Measurements from ENCODE around the gene ARID4B. TPM values are rescaled to one million over a fixed set of nuclear protein-coding genes. Genes with fewer than 3 reads are reported as not detected.

The ARID4B gene
- total and polyA plus RNA-seq, 7 donors: 8.1 to 41.7 (median 30.1) TPM

GRCh38 chr1:235357485-235358373 is 29.8 kb upstream of the ARID4B start:
- WGBS, 2 donors: 28 to 66% methylated on average over 11 of the region's 11 CpGs
- intact Hi-C loops (cut with DNase I): no loop called here
- H3K4me1 ChIP-seq: no peaks in the 10 kb centered on the region
- DNase-seq: no peak
- H3K27me3 ChIP-seq: no peaks in the 10 kb centered on the region
- no peak overlapping the region for H3K4me3 ChIP-seq
- no peak for TF ChIP-seq POLR2A (IDR thresholded peaks at IDR 0.05)
- TF ChIP-seq, protein P1, sequence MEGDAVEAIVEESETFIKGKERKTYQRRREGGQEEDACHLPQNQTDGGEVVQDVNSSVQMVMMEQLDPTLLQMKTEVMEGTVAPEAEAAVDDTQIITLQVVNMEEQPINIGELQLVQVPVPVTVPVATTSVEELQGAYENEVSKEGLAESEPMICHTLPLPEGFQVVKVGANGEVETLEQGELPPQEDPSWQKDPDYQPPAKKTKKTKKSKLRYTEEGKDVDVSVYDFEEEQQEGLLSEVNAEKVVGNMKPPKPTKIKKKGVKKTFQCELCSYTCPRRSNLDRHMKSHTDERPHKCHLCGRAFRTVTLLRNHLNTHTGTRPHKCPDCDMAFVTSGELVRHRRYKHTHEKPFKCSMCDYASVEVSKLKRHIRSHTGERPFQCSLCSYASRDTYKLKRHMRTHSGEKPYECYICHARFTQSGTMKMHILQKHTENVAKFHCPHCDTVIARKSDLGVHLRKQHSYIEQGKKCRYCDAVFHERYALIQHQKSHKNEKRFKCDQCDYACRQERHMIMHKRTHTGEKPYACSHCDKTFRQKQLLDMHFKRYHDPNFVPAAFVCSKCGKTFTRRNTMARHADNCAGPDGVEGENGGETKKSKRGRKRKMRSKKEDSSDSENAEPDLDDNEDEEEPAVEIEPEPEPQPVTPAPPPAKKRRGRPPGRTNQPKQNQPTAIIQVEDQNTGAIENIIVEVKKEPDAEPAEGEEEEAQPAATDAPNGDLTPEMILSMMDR (IDR thresholded peaks at IDR 0.05): no peak
- no peaks in the 10 kb centered on the region for H3K36me3 ChIP-seq
- H3K27ac ChIP-seq: no peak overlapping the region
- no peaks in the 10 kb centered on the region for H3K9me3 ChIP-seq

DNA sequence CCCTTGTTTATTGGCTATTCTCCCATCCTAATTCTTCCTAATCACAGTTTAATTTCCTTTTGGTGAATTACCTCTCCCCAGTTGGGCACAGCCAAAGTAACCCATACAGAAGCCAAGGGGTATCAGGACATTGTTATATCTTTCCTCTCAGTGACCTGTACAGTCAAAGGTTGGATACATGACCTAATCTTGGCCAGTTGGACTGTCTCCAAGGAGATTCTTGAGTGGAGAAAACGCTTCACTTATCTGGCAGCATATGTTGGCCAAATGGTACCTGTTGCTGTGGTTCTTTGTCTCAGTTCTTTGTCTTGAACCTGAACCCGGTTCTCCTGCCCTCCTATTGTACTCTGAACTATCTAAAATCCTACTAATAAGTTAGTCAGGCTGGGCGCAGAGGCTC is 23.9 kb upstream of the ARID4B start:
- DNase-seq: no peak
- intact Hi-C loops (cut with DNase I): no loop called here
- Histone ChIP-seq H3K27ac (no peak overlapping the region), H3K4me1 (no peaks in the 10 kb centered on the region), H3K36me3 (no peaks in the 10 kb centered on the region), H3K4me3 (no peak overlapping the region), H3K9me3 (no peaks in the 10 kb centered on the region), H3K27me3 (no peaks in the 10 kb centered on the region)
- TF ChIP-seq, protein P1 (IDR thresholded peaks at IDR 0.05): no peak
- TF ChIP-seq EP300 (IDR thresholded peaks at IDR 0.05): no peak
- no peak for TF ChIP-seq POLR2AphosphoS5 (IDR thresholded peaks at IDR 0.05)
- no peak for TF ChIP-seq POLR2A (IDR thresholded peaks at IDR 0.05)
- WGBS, 2 donors: 71 to 76% methylated on average over 3 of the region's 3 CpGs

DNA sequence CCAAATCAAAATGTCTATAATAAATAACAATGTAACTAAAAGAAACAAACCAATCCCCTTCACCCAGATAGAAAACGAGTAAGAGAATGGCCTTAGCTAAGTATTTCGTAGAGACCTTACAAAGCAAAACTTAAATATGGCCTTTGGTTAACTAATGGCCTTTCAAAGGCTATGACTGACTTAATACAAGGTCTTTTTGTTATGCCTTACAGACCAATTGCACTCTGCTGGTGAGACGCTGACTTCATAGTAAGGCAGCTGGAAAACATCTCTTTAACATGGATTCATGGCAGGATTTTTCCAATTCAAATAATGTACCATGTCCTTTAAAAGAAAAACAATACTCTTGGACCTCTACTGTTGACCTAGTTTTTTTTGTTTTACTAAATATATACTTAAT is 23.5 kb upstream of the ARID4B start:
- 91 to 92% methylated on average over 3 of the region's 3 CpGs for WGBS, 2 donors
- Histone ChIP-seq H3K9me3 (no peaks in the 10 kb centered on the region), H3K4me3 (no peak overlapping the region), H3K27me3 (no peaks in the 10 kb centered on the region), H3K36me3 (peaks cover 0 to 4% (median 0%) of the 10 kb centered on the region in 4 donors), H3K27ac (no peak overlapping the region), H3K4me1 (no peaks in the 10 kb centered on the region)
- no peak for DNase-seq
- intact Hi-C loops (cut with DNase I): no loop called here
- TF ChIP-seq POLR2A (IDR thresholded peaks at IDR 0.05) (no peak), EP300 (IDR thresholded peaks at IDR 0.05) (no peak), POLR2AphosphoS5 (IDR thresholded peaks at IDR 0.05) (no peak)
- TF ChIP-seq, protein P1 (IDR thresholded peaks at IDR 0.05): no peak

GRCh38 chr1:235343726-235344125 is 15.7 kb upstream of the ARID4B start:
- Histone ChIP-seq H3K4me3 (no peak overlapping the region), H3K4me1 (no peaks in the 10 kb centered on the region), H3K27ac (no peak overlapping the region), H3K9me3 (no peaks in the 10 kb centered on the region), H3K27me3 (no peaks in the 10 kb centered on the region), H3K36me3 (peaks cover 0 to 47% (median 12%) of the 10 kb centered on the region in 4 donors)
- intact Hi-C loops (cut with DNase I): no loop called here
- TF ChIP-seq EP300 (IDR thresholded peaks at IDR 0.05) (no peak), POLR2A (IDR thresholded peaks at IDR 0.05) (no peak), POLR2AphosphoS5 (IDR thresholded peaks at IDR 0.05) (no peak)
- TF ChIP-seq, protein P1 (IDR thresholded peaks at IDR 0.05): no peak
- WGBS, 2 donors: 93 to 95% methylated on average over 5 of the region's 5 CpGs
- no peak for DNase-seq

All from sigmoid colon (tissue), 7 donors.